Measurements from ENCODE around the gene GNAO1. TPM values are rescaled to one million over a fixed set of nuclear protein-coding genes. Genes with fewer than 3 reads are reported as not detected.

The GNAO1 gene
- total and polyA plus RNA-seq, 9 of the 15 experiments (the other 6 are each of a cell fraction or from before 2014, with no cell fraction given) = 0.07 to 0.42 (median 0.08) TPM; not detected in 5

DNA sequence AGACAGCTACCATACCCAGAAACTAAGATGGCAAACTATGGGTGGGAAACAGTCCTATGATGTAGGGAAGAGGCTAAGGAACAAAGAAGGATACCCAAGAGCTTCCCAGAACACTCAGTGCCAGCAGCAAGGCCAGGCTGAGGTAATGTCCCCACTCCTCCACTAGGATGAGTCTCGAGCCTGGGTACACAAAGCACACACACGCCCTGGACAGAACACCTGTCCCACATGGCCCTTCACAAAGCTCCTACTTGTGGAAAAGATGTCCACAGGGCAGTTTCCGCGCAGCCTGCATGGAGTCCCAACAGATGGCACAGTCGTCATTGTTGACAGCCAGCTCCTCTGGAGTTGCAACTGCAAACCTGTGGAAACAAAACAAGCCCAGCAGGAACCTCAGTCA, 210.2 kb downstream of the GNAO1 start:
- Histone ChIP-seq H3K27ac (ENCODE audit: extremely low read depth, low read depth, low read length) (no peak overlapping the region), H3K4me2 (ENCODE audit: insufficient read depth, low read length) (no peak overlapping the region), H3K79me2 (ENCODE audit: control insufficient read depth, insufficient read depth, low read length) (peaks cover 7% of the 10 kb centered on the region; the same call in 2 of the 3 replicates), H3K9ac (ENCODE audit: insufficient read depth in 1 of 2, low read depth in 2 of 2, low read length in 2 of 2) (no peak overlapping the region), H3K4me3 (no peak overlapping the region), H3K27me3 (ENCODE audit: control insufficient read depth in 2 of 2, insufficient read depth in 2 of 2, low read length in 2 of 2) (no peaks in the 10 kb centered on the region), H3K9me3 (replicated peaks; ENCODE audit: control insufficient read depth, insufficient read depth, low read depth, low read length) (no peaks in the 10 kb centered on the region), H2AFZ (ENCODE audit: low read depth, low read length) (no peak overlapping the region), H3K9me1 (ENCODE audit: control insufficient read depth, insufficient read depth, low read length) (no peaks in the 10 kb centered on the region), H4K20me1 (replicated peaks; ENCODE audit: control insufficient read depth, insufficient read depth, low read length) (no peaks in the 10 kb centered on the region), H3K36me3 (ENCODE audit: control insufficient read depth, insufficient read depth, low read length) (peaks cover 68% of the 10 kb centered on the region), H3K4me1 (replicated peaks in 1 of 2; ENCODE audit: control insufficient read depth in 2 of 2, insufficient read depth in 2 of 2, low read length in 2 of 2) (no peaks in the 10 kb centered on the region)
- POLR2A ChIA-PET = interaction anchor here (1.0 to 2.1 kb wide), 2 partner anchors 12 to 15 kb away, joined by 4 to 7 read pairs; no protein-coding TSS in a partner anchor
- intact Hi-C loops (cut with micrococcal nuclease) = no loop called here
- in situ Hi-C loops (cut with MboI) = no loop called here
- CTCF ChIA-PET (ENCODE audit: low intra/inter-chr PET ratio) = no interaction called here
- 77% methylated on average over 5 of the region's 5 CpGs for WGBS (ENCODE audit: insufficient coverage, low coverage, missing lambda C conversion rate)
- FAIRE-seq (peak; percentile 64), DNase-seq (ENCODE audit: extremely low read depth in 1 of 4, low spot score in 3 of 4) (peak; percentile 21 to 29 (median 24)), ATAC-seq (peak; percentile 90)
- TF ChIP-seq, protein P1, sequence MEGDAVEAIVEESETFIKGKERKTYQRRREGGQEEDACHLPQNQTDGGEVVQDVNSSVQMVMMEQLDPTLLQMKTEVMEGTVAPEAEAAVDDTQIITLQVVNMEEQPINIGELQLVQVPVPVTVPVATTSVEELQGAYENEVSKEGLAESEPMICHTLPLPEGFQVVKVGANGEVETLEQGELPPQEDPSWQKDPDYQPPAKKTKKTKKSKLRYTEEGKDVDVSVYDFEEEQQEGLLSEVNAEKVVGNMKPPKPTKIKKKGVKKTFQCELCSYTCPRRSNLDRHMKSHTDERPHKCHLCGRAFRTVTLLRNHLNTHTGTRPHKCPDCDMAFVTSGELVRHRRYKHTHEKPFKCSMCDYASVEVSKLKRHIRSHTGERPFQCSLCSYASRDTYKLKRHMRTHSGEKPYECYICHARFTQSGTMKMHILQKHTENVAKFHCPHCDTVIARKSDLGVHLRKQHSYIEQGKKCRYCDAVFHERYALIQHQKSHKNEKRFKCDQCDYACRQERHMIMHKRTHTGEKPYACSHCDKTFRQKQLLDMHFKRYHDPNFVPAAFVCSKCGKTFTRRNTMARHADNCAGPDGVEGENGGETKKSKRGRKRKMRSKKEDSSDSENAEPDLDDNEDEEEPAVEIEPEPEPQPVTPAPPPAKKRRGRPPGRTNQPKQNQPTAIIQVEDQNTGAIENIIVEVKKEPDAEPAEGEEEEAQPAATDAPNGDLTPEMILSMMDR (IDR thresholded peaks at IDR 0.05 in 2 of 3, conservative IDR thresholded peaks at IDR 0.05 in 1 of 3; ENCODE audit: insufficient read depth in 2 of 3, low read depth in 1 of 3, low read length in 3 of 3) = peak; percentile 38 to 44 (median 40)
- TF ChIP-seq FOXA3 (CRISPR knock-in tag; conservative IDR thresholded peaks at IDR 0.05 in 1 of 2, IDR thresholded peaks at IDR 0.05 in 1 of 2) (0 out of 4 replicates have a peak, but pooled peaks of 1 of the 2 experiments have one; percentile 22), COPS2 (conservative IDR thresholded peaks at IDR 0.05) (no peak), ATF1 (CRISPR knock-in tag; IDR thresholded peaks at IDR 0.05) (no peak), ATF1 (tag; IDR thresholded peaks at IDR 0.05) (no peak), RAD21 (CRISPR knock-in tag; conservative IDR thresholded peaks at IDR 0.05 in 1 of 2, IDR thresholded peaks at IDR 0.05 in 1 of 2) (peak in 1 of 2 experiments; percentile 30; a peak in 2 of 4 replicates)
- BruUV-seq (replicated peaks) = no TSS peak
